ENCODE data around the gene CCL8. TPM values are rescaled to one million over a fixed set of nuclear protein-coding genes. Genes with fewer than 3 reads are reported as not detected.

The CCL8 gene
- total RNA-seq, 2 donors from 2014 or later: not detected

- Mint-ChIP-seq H3K27me3 (ENCODE audit: insufficient read depth) (peaks cover 12% of the 10 kb centered on the region), H3K27ac (no peak overlapping the region), H3K9me3 (peaks cover 4% of the 10 kb centered on the region), H3K36me3 (ENCODE audit: low read depth) (no peaks in the 10 kb centered on the region), H3K4me3 (no peak overlapping the region), H3K4me1 (no peaks in the 10 kb centered on the region)
- Histone ChIP-seq H3K27ac (ENCODE audit: low read depth, low read length) (no peak overlapping the region), H3K36me3 (ENCODE audit: control insufficient read depth, insufficient read depth, low read length) (no peaks in the 10 kb centered on the region), H3K4me1 (ENCODE audit: control insufficient read depth, insufficient read depth, low read length) (no peaks in the 10 kb centered on the region), H3K27me3 (ENCODE audit: control insufficient read depth, insufficient read depth, low read length, poor library complexity, severe bottlenecking) (no peaks in the 10 kb centered on the region), H3K4me3 (ENCODE audit: low read length) (no peak overlapping the region), H3K9me3 (ENCODE audit: control insufficient read depth, low read length) (no peaks in the 10 kb centered on the region), H3K9ac (ENCODE audit: extremely low read depth, low read length, poor library complexity, severe bottlenecking) (no peak overlapping the region)
- no peak for DNase-seq
- 85 to 100% methylated on average over 1 to 2 of the region's 2 CpGs for WGBS, 2 experiments (ENCODE audit: insufficient coverage in 1 of 2, insufficient read length in 1 of 2)
- no peak for TF ChIP-seq CTCF (conservative IDR thresholded peaks at IDR 0.05)
Measured at GRCh38 chr17:34287875-34288274, 31.4 kb upstream of the CCL8 start.

GRCh38 chr17:34290586-34290985, 28.6 kb upstream of the CCL8 start:
- Histone ChIP-seq H3K4me1 (ENCODE audit: control insufficient read depth, insufficient read depth, low read length) (no peaks in the 10 kb centered on the region), H3K27me3 (ENCODE audit: control insufficient read depth, insufficient read depth, low read length, poor library complexity, severe bottlenecking) (no peaks in the 10 kb centered on the region), H3K9ac (ENCODE audit: extremely low read depth, low read length, poor library complexity, severe bottlenecking) (no peak overlapping the region), H3K9me3 (ENCODE audit: control insufficient read depth, low read length) (no peaks in the 10 kb centered on the region), H3K4me3 (ENCODE audit: low read length) (no peak overlapping the region), H3K27ac (ENCODE audit: low read depth, low read length) (no peak overlapping the region), H3K36me3 (ENCODE audit: control insufficient read depth, insufficient read depth, low read length) (no peaks in the 10 kb centered on the region)
- H3K9me3 Mint-ChIP-seq: peaks cover 6% of the 10 kb centered on the region
- H3K4me3 Mint-ChIP-seq: no peak overlapping the region
- TF ChIP-seq CTCF (conservative IDR thresholded peaks at IDR 0.05): no peak
- no peaks in the 10 kb centered on the region for H3K4me1 Mint-ChIP-seq
- H3K27ac Mint-ChIP-seq: no peak overlapping the region
- 40 to 86% methylated on average over 1 to 4 of the region's 4 CpGs for WGBS, 2 experiments (ENCODE audit: insufficient coverage in 1 of 2, insufficient read length in 1 of 2)
- H3K36me3 Mint-ChIP-seq (ENCODE audit: low read depth): no peaks in the 10 kb centered on the region
- no peak for DNase-seq
- H3K27me3 Mint-ChIP-seq (ENCODE audit: insufficient read depth): peaks cover 10% of the 10 kb centered on the region

GRCh38 chr17:34291721-34292348, 27.4 kb upstream of the CCL8 start:
- Histone ChIP-seq H3K27ac (ENCODE audit: low read depth, low read length) (no peak overlapping the region), H3K4me1 (ENCODE audit: control insufficient read depth, insufficient read depth, low read length) (no peaks in the 10 kb centered on the region), H3K27me3 (ENCODE audit: control insufficient read depth, insufficient read depth, low read length, poor library complexity, severe bottlenecking) (no peaks in the 10 kb centered on the region), H3K36me3 (ENCODE audit: control insufficient read depth, insufficient read depth, low read length) (no peaks in the 10 kb centered on the region), H3K9me3 (ENCODE audit: control insufficient read depth, low read length) (no peaks in the 10 kb centered on the region), H3K4me3 (ENCODE audit: low read length) (no peak overlapping the region), H3K9ac (ENCODE audit: extremely low read depth, low read length, poor library complexity, severe bottlenecking) (no peak overlapping the region)
- Mint-ChIP-seq H3K27me3 (ENCODE audit: insufficient read depth) (peaks cover 5% of the 10 kb centered on the region), H3K27ac (no peak overlapping the region), H3K4me1 (no peaks in the 10 kb centered on the region), H3K9me3 (peaks cover 10% of the 10 kb centered on the region), H3K36me3 (ENCODE audit: low read depth) (no peaks in the 10 kb centered on the region), H3K4me3 (no peak overlapping the region)
- WGBS, 2 experiments (ENCODE audit: insufficient coverage in 1 of 2, insufficient read length in 1 of 2): 92 to 99% methylated on average over 5 to 6 of the region's 6 CpGs
- no peak for DNase-seq
- TF ChIP-seq CTCF (conservative IDR thresholded peaks at IDR 0.05): no peak
